KMS-11 (cell line): Measurements from ENCODE around the gene CRADD.

Source experiments
- H2AFZ ChIP-seq: fragments of 200-600 bp; sonication (generic); 2 replicates; pipeline ENCODE4 v1.6.1; 2016; ENCODE audit warnings: antibody characterized with exemption, mixed run types, low read depth
- H3K27ac ChIP-seq: fragments of 200-600 bp; sonication (generic); 2 replicates; pipeline ENCODE4 v1.6.1; 2016; ENCODE audit warnings: mild to moderate bottlenecking, mixed run types
- H3K27me3 ChIP-seq: fragments of 200-600 bp; sonication (generic); 2 replicates; pipeline ENCODE4 v1.6.1; 2017; ENCODE audit warnings: mild to moderate bottlenecking, low read depth, mixed run types, moderate library complexity; ENCODE audit not compliant: insufficient read depth
- H3K36me3 ChIP-seq: fragments of 200-600 bp; sonication (generic); 2 replicates; pipeline ENCODE4 v1.6.1; 2017; ENCODE audit warnings: mild to moderate bottlenecking, mixed run types; ENCODE audit not compliant: insufficient read depth
- H3K4me1 ChIP-seq: fragments of 200-600 bp; sonication (generic); 2 replicates; pipeline ENCODE4 v1.6.1; 2016; ENCODE audit warnings: mild to moderate bottlenecking, low read depth, mixed run types; ENCODE audit not compliant: poor library complexity, severe bottlenecking
- H3K4me2 ChIP-seq: fragments of 200-600 bp; sonication (generic); 2 replicates; pipeline ENCODE4 v1.7.0; 2016; ENCODE audit warnings: mild to moderate bottlenecking, mixed run types
- H3K4me3 ChIP-seq: fragments of 200-600 bp; sonication (generic); IDR thresholded peaks from 2 replicates; pipeline ENCODE4 v1.6.1; 2017; ENCODE audit warnings: low read depth, low read length, mixed read lengths; ENCODE audit not compliant: insufficient read depth
- H3K79me2 ChIP-seq: fragments of 200-600 bp; sonication (generic); 2 replicates; pipeline ENCODE4 v1.6.1; 2016; ENCODE audit warnings: low read depth, mixed run types; ENCODE audit not compliant: insufficient read depth
- H3K9ac ChIP-seq: fragments of 200-600 bp; sonication (generic); 2 replicates; pipeline ENCODE4 v1.6.1; 2016; ENCODE audit warnings: mild to moderate bottlenecking, mixed run types
- H4K20me1 ChIP-seq: fragments of 200-600 bp; sonication (generic); 2 replicates; pipeline ENCODE4 v1.6.1; 2016; ENCODE audit warnings: mild to moderate bottlenecking, mixed run types; ENCODE audit not compliant: insufficient read depth
- TF ChIP-seq, protein P1 (sequence below): fragments of 200-600 bp; sonication (generic); conservative IDR thresholded peaks from 2 replicates; pipeline ENCODE4 v1.6.1; 2017; ENCODE audit warnings: low read depth, mild to moderate bottlenecking, antibody characterized with exemption, low read length, moderate library complexity, mixed read lengths

CRADD gene

DNA sequence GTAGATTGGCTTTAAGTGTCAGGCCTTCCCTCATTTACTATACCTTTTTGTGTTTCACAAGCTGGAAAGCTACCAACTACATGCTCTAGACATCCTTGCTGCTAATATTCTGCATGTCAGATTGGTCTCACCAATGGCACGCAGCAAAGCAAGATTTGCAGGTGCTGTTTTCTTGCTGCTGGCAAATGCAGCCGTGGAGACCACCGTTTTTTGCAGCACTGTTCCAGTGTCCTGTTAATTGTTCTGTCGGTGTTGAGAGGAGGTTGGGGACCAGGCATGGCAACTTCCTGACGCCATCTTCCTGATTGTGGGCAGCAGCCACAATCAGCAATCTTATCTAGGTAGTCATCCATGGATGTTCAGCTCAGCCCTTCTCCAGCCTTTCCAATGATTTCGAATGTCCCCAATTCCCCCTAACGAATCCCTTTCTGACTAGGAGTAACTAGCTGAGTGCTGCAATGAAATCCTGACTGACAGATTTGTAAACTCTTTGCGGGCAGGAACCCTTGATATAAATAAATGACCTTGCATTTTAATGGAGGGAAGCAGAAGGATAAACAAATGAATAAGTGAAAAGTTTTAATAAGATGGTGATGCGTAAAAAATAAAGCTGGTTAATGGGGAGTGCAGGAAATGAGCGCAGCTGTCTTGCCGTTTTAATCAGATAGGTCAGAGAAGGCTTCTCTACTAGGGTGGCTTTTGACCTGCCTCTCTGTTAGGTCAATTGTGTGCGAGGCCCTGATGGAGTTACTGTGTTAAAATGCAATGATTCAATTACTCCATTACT, 574 bp upstream of the CRADD start:
- H3K27me3 ChIP-seq, result no peaks in the 10 kb centered on the region
- H3K27ac ChIP-seq, result peak overlapping the region; percentile 100
- TF ChIP-seq, protein P1, sequence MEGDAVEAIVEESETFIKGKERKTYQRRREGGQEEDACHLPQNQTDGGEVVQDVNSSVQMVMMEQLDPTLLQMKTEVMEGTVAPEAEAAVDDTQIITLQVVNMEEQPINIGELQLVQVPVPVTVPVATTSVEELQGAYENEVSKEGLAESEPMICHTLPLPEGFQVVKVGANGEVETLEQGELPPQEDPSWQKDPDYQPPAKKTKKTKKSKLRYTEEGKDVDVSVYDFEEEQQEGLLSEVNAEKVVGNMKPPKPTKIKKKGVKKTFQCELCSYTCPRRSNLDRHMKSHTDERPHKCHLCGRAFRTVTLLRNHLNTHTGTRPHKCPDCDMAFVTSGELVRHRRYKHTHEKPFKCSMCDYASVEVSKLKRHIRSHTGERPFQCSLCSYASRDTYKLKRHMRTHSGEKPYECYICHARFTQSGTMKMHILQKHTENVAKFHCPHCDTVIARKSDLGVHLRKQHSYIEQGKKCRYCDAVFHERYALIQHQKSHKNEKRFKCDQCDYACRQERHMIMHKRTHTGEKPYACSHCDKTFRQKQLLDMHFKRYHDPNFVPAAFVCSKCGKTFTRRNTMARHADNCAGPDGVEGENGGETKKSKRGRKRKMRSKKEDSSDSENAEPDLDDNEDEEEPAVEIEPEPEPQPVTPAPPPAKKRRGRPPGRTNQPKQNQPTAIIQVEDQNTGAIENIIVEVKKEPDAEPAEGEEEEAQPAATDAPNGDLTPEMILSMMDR, result no peak
- no peaks in the 10 kb centered on the region for H4K20me1 ChIP-seq
- peak overlapping the region; percentile 99 for H3K9ac ChIP-seq
- H3K36me3 ChIP-seq, result no peaks in the 10 kb centered on the region
- H3K4me1 ChIP-seq, result peaks cover 35% of the 10 kb centered on the region
- peak overlapping the region; percentile 97 for H2AFZ ChIP-seq
- H3K79me2 ChIP-seq, result no peaks in the 10 kb centered on the region
- H3K4me3 ChIP-seq, result no peak overlapping the region
- H3K4me2 ChIP-seq, result peak overlapping the region; percentile 89

DNA sequence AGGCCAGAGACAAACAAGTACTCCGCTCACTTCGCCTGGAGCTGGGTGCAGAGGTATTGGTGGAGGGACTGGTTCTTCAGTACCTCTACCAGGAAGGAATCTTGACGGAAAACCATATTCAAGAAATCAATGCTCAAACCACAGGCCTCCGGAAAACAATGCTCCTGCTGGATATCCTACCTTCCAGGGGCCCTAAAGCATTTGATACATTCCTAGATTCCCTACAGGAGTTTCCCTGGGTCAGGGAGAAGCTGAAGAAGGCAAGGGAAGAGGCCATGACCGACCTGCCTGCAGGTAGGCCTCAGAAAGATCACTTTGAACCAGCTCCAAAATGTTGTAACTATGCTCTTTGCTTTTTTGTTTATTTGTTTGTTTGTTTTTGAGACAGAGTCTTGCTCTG, 1.6 kb downstream of the CRADD start:
- Histone ChIP-seq H3K79me2 (no peaks in the 10 kb centered on the region), H3K27me3 (no peaks in the 10 kb centered on the region), H3K9ac (no peak overlapping the region), H4K20me1 (no peaks in the 10 kb centered on the region), H3K4me3 (no peak overlapping the region), H2AFZ (0 out of 2 replicates have a peak overlapping the region, but pooled peaks have one; percentile 97), H3K4me2 (peak overlapping the region; percentile 89; the same call in 1 of the 2 replicates), H3K36me3 (no peaks in the 10 kb centered on the region), H3K4me1 (peaks cover 19% of the 10 kb centered on the region), H3K27ac (peak overlapping the region; percentile 100; the same call in 1 of the 2 replicates)
- TF ChIP-seq, protein P1, result no peak

DNA sequence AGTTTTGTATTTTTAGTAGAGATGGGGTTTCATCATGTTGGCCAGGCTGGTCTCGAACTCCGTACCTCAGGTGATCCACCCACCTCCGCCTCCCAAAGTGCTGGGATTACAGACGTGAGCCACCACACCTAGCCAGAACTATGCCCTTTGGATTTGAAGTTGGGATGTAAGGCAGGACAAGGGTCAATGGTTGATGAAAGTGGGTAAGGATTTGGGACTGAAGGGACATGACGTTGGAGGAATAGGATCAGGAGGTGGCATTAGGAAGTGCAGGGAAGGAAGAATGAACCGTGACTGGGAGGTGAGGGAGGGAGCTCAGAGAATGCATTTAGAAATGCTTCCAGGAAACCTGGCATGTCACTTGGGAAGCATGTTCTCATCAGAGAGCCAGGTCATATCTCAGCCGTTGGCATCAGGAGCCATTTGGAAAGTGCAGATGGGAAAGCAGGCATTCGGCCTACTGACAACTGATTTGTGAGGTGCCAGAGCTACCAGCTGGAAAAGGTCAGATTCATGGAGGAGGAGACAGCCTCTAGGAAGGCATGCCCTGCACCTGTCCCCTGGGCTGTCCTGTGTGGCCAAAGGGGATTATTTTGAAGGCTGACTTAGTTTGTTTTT, 2.2 kb downstream of the CRADD start:
- Histone ChIP-seq H3K9ac (no peak overlapping the region), H3K79me2 (no peaks in the 10 kb centered on the region), H3K27me3 (no peaks in the 10 kb centered on the region), H2AFZ (no peak overlapping the region), H3K36me3 (no peaks in the 10 kb centered on the region), H4K20me1 (no peaks in the 10 kb centered on the region), H3K4me3 (no peak overlapping the region), H3K4me2 (no peak overlapping the region), H3K27ac (no peak overlapping the region), H3K4me1 (peaks cover 14% of the 10 kb centered on the region)
- TF ChIP-seq, protein P1, result no peak

DNA sequence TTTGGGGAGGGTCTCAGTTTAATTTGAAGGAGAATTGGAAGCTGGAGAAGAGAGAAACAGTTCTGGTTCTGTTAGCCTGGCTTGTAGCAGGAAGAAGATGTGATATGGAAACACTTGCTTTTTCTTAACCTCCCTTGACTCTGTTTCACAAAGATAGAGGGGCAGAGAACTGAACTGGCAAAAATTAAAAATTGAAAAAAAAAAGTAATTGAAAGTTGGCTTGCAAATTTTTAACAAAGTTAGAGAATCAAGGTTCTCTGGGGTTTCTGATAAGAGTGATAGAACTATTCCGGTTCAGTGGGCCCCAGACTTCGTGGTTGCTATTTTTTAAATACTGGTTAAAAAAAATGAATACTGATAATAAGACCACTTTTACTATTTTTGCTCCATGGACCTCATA, 2.8 kb downstream of the CRADD start:
- H3K4me2 ChIP-seq, result no peak overlapping the region

More for the DNA sequence above, 2.8 kb downstream of the CRADD start:
- Histone ChIP-seq H3K27me3 (no peaks in the 10 kb centered on the region), H3K9ac (no peak overlapping the region), H3K4me1 (peaks cover 14% of the 10 kb centered on the region), H3K36me3 (no peaks in the 10 kb centered on the region), H2AFZ (no peak overlapping the region), H3K79me2 (no peaks in the 10 kb centered on the region), H3K4me3 (no peak overlapping the region), H4K20me1 (no peaks in the 10 kb centered on the region), H3K27ac (no peak overlapping the region)
- TF ChIP-seq, protein P1, result no peak
